A673 (cell line): ENCODE measurements around the gene COMT. TPM values are rescaled to one million over a fixed set of nuclear protein-coding genes. Genes with fewer than 3 reads are reported as not detected.

Experiments
- BruUV-seq: library from RNA; stranded (reverse); fragments of 400-500 nt; replicated peaks from 2 replicates; lab custom pipeline; 2021; lab: Mats Ljungman, UMichigan
- CTCF ChIA-PET: fragments of 300-600 bp; sonication (Branson Sonifier 250); formaldehyde crosslinking; loops from one replicate; lab custom pipeline; 2022; ENCODE audit warnings: antibody characterized with exemption; lab: Charles Lee
- POLR2A ChIA-PET: fragments of 300-600 bp; sonication (Branson Sonifier 250); formaldehyde crosslinking; loops from one replicate; lab custom pipeline; 2022; ENCODE audit warnings: antibody characterized with exemption; ENCODE audit not compliant: low non-redundant PET; lab: Charles Lee
- DNase-seq: peaks from one replicate; pipeline ENCODE4 v3.0.0-alpha.2; 2015; ENCODE audit warnings: low spot score
- H3K27ac ChIP-seq: fragments of 200-600 bp; sonication (generic); 2 replicates; pipeline ENCODE4 v1.5.1; 2016; ENCODE audit warnings: mixed run types, low read depth, mild to moderate bottlenecking, mixed read lengths, antibody characterized with exemption, low read length; ENCODE audit not compliant: poor library complexity, severe bottlenecking
- H3K27me3 ChIP-seq: fragments of 200-600 bp; sonication (generic); replicated peaks from 2 replicates; pipeline ENCODE4 v1.6.1; 2017; ENCODE audit warnings: mixed run types, low read depth, mild to moderate bottlenecking, mixed read lengths, antibody characterized with exemption, low read length; ENCODE audit not compliant: insufficient read depth, poor library complexity
- H3K36me3 ChIP-seq: fragments of 200-600 bp; sonication (generic); 2 replicates; pipeline ENCODE4 v1.6.1; 2016; ENCODE audit warnings: mixed run types, mild to moderate bottlenecking, mixed read lengths, antibody characterized with exemption, low read length; ENCODE audit not compliant: insufficient read depth, poor library complexity, severe bottlenecking
- H3K4me1 ChIP-seq: fragments of 200-600 bp; sonication (generic); 2 replicates; pipeline ENCODE4 v1.6.1; 2017; ENCODE audit warnings: mixed run types, mild to moderate bottlenecking, mixed read lengths, antibody characterized with exemption, low read length; ENCODE audit not compliant: insufficient read depth, poor library complexity, severe bottlenecking
- H3K4me3 ChIP-seq: fragments of 200-600 bp; sonication (generic); 2 replicates; pipeline ENCODE4 v1.5.1; 2016; ENCODE audit warnings: low read depth, mixed run types, mild to moderate bottlenecking, mixed read lengths, low read length; ENCODE audit not compliant: poor library complexity, severe bottlenecking
- H3K9me3 ChIP-seq: fragments of 200-600 bp; sonication (generic); 2 replicates; pipeline ENCODE4 v1.6.1; 2016; ENCODE audit warnings: mixed run types, low read depth, mild to moderate bottlenecking, mixed read lengths, antibody characterized with exemption, low read length; ENCODE audit not compliant: poor library complexity, severe bottlenecking
- EZH2 ChIP-seq: fragments of 200-600 bp; sonication (generic); IDR thresholded peaks from 2 replicates; pipeline ENCODE4 v1.6.1; 2017; ENCODE audit warnings: borderline replicate concordance, low read depth, mild to moderate bottlenecking, mixed read lengths, antibody characterized with exemption, low read length; ENCODE audit not compliant: poor library complexity, severe bottlenecking
- intact Hi-C: fragments of 100-400 bp; cut with micrococcal nuclease; formaldehyde crosslinking; loops from one replicate; pipeline ENCODE4 v1.10.0; 2022; ENCODE audit not compliant: unreplicated experiment
- total RNA-seq: library from RNA; stranded (reverse); gene quantifications from 2 replicates; pipeline ENCODE4 v1.2.3, GENCODE V29; 2021
- TF ChIP-seq, protein P1 (sequence below): fragments of 300-800, 200-600 bp; sonication (generic); conservative IDR thresholded peaks from 2 replicates; pipeline ENCODE4 v1.5.1; 2017; ENCODE audit warnings: low read depth, mild to moderate bottlenecking, antibody characterized with exemption, low read length, moderate library complexity, mixed read lengths

COMT gene
- total RNA-seq, 1 experiment from 2014 or later, result 87.8 TPM

DNA sequence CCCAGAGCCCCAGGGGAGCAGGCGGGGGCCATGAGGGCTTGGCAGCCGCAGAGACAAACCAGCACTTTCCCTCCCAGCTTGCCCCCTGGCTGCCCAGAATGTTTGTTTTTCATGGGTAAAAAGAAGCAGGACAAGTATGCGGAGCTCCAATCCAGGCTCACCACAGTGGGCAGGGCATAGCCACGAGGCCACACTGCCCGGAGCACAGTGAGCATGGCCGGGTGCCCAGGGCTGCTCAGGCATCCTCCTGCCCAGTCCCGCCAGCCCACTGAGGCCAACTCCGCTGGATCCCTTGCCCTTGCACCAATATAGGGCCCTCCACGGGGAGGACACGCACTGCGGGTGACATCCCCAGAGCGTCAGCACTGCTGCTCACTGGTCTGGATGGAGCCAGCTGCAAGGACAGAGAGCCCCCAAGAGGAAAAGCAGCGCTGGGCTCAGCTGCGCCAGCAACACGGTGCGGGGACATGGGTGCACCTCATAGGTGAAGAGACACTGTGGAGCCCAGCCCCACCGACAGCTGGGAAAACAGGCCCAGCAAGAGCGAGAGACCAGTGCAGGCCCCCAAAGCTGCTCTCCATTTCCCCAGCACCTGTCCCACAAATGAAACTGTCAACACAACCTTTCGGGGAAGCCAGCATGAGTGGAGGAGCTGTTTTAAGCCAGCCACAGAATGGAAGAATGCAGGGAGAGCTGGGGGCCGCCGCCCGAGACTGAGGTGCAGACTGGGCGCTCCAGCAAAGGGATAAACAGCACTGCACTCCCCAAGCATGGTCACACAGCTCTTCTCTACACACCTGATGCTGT, 50.3 kb downstream of the COMT start:
- Histone ChIP-seq H3K4me1 (peaks cover 7% of the 10 kb centered on the region), H3K27ac (no peak overlapping the region), H3K36me3 (no peaks in the 10 kb centered on the region), H3K4me3 (no peak overlapping the region), H3K27me3 (no peaks in the 10 kb centered on the region), H3K9me3 (no peaks in the 10 kb centered on the region)
- no peak for DNase-seq
- CTCF ChIA-PET, result no interaction called here
- TF ChIP-seq, protein P1, sequence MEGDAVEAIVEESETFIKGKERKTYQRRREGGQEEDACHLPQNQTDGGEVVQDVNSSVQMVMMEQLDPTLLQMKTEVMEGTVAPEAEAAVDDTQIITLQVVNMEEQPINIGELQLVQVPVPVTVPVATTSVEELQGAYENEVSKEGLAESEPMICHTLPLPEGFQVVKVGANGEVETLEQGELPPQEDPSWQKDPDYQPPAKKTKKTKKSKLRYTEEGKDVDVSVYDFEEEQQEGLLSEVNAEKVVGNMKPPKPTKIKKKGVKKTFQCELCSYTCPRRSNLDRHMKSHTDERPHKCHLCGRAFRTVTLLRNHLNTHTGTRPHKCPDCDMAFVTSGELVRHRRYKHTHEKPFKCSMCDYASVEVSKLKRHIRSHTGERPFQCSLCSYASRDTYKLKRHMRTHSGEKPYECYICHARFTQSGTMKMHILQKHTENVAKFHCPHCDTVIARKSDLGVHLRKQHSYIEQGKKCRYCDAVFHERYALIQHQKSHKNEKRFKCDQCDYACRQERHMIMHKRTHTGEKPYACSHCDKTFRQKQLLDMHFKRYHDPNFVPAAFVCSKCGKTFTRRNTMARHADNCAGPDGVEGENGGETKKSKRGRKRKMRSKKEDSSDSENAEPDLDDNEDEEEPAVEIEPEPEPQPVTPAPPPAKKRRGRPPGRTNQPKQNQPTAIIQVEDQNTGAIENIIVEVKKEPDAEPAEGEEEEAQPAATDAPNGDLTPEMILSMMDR, result no peak
- no TSS peak for BruUV-seq
- intact Hi-C loops, result no loop called here
- POLR2A ChIA-PET, result interaction anchor here (0.6 kb wide), 1 partner anchor 42 kb away, joined by 4 read pairs; no protein-coding TSS in a partner anchor

DNA sequence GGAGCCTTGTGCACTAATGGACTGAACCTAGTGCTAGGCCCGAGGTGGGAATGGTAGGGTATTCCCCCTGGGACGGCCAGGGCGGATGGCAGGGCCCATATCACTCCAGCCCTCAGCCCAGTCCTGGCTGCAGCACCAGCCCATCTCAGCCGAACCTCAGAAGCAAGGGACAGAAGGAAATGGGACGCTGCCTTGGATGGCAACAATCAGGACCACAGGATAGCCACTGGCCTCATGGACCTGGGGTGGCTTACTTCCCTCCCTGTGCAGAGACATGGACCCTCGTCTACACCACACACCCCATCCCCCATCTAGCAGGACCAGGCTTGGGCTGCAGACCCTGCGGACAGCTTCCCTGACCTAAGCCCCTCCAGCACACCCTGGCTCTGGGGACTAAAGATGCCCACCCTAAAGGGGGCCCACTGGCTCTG, 50.9 kb downstream of the COMT start:
- Histone ChIP-seq H3K4me3 (no peak overlapping the region), H3K27ac (no peak overlapping the region), H3K27me3 (no peaks in the 10 kb centered on the region), H3K36me3 (no peaks in the 10 kb centered on the region), H3K4me1 (peaks cover 7% of the 10 kb centered on the region), H3K9me3 (no peaks in the 10 kb centered on the region)
- ChIA-PET CTCF (no interaction called here), POLR2A (no interaction called here)
- no peak for TF ChIP-seq EZH2
- TF ChIP-seq, protein P1, result no peak
- intact Hi-C loops, result no loop called here
- DNase-seq, result no peak
- no TSS peak for BruUV-seq

DNA sequence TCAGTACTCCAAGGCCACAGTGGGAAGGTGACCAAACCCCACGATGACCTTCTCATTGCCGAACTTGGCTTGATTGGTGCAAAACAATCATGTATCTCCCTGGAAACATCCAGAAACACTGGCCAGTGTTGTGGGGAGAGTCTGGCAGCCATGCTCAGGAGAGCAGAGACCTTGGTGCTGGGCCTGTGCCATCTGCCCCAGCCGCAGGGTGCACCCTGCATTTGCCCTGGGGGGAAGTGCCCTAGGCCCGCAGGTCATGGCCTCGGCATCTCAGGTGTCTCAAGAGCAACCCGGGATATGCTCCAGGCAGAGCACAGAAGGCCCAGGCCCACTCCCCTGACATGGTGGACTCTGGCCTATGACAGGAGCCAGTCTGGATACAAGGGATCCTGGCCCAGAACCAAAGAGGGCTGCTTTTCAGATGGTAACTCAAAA, 51.4 kb downstream of the COMT start:
- Histone ChIP-seq H3K4me3 (no peak overlapping the region), H3K36me3 (no peaks in the 10 kb centered on the region), H3K27ac (no peak overlapping the region), H3K9me3 (no peaks in the 10 kb centered on the region), H3K27me3 (no peaks in the 10 kb centered on the region), H3K4me1 (peaks cover 7% of the 10 kb centered on the region)
- intact Hi-C loops, result no loop called here
- ChIA-PET CTCF (no interaction called here), POLR2A (no interaction called here)
- no peak for TF ChIP-seq EZH2
- TF ChIP-seq, protein P1, result no peak
- no peak for DNase-seq
- no TSS peak for BruUV-seq
